Measurements from ENCODE around the gene CGA. TPM values are rescaled to one million over a fixed set of nuclear protein-coding genes. Genes with fewer than 3 reads are reported as not detected.

Gene CGA
- total RNA-seq, 1 donor = not detected

DNA sequence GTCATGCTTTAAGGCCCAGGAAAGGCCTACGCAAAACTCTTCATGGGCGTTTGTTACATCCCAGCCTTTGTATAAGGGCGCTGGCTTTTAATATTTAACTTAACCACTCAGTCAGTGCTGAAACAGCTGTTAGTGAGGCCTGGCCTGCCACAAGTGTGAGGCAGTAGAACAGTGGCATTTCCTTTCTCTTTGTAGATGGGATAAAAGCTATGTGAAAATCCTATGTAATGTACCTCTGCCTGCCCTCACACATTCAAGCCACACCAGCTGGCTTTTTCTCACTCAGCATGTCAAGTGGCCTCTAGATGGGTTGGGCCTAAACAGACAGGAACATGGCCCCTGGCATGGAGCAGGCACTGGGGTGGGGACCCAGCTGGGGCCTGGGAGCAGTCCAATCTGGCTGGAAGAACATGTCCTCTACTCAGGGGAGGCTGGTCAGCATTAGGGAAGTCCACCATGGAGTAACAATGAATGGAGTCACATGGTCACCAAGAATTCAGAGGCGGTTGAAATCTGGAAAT, 20.7 kb downstream of the CGA start:
- TF ChIP-seq, protein P1, sequence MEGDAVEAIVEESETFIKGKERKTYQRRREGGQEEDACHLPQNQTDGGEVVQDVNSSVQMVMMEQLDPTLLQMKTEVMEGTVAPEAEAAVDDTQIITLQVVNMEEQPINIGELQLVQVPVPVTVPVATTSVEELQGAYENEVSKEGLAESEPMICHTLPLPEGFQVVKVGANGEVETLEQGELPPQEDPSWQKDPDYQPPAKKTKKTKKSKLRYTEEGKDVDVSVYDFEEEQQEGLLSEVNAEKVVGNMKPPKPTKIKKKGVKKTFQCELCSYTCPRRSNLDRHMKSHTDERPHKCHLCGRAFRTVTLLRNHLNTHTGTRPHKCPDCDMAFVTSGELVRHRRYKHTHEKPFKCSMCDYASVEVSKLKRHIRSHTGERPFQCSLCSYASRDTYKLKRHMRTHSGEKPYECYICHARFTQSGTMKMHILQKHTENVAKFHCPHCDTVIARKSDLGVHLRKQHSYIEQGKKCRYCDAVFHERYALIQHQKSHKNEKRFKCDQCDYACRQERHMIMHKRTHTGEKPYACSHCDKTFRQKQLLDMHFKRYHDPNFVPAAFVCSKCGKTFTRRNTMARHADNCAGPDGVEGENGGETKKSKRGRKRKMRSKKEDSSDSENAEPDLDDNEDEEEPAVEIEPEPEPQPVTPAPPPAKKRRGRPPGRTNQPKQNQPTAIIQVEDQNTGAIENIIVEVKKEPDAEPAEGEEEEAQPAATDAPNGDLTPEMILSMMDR (IDR thresholded peaks at IDR 0.05; ENCODE audit: insufficient read depth, low read depth, low read length) = no peak
- H3K4me3 ChIP-seq (ENCODE audit: low read depth, low read length) = no peak overlapping the region
- no peak for DNase-seq (ENCODE audit: low read depth)

DNA sequence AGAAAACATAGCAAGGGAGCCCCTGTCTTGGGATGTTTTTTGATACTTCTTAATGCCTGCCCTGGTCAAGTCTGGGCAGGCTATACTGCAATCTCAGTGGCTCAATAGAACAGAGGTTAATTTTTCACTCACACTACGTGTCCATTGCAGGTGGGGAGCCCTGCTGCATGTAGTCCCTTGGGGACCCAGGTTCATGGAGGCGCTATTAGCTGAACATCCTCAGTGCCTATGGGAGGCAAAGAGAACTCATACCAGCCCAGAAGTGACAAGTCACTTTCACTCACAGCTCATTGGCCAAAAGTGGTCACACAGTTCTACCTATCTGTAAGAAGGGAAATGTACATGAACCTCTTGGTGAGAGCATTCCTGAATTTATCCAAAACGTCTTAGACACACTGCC, 23.2 kb downstream of the CGA start:
- no peak for DNase-seq (ENCODE audit: low read depth)
- TF ChIP-seq, protein P1 (IDR thresholded peaks at IDR 0.05; ENCODE audit: insufficient read depth, low read depth, low read length) = no peak
- no peak overlapping the region for H3K4me3 ChIP-seq (ENCODE audit: low read depth, low read length)

DNA sequence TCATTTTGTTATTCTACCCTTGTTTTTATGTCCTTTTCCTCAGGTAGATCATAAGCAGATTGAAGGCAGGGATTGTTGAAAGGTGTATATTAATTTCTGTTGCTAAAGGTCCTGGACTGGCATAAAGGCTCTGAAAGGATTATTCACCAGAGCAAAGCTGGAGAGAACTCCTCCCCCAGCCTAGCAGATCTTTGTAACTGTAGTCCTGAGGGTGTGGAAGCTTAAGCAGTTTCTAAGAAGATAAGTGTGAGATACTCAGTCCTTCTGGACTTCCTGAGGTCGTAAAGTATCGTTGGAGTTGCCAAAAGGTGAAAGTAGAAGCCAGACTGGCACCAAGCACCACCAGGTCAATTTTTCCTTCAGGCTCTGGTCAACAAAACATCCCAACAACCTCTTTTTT, 24.2 kb downstream of the CGA start:
- no peak for DNase-seq (ENCODE audit: low read depth)
- TF ChIP-seq, protein P1 (IDR thresholded peaks at IDR 0.05; ENCODE audit: insufficient read depth, low read depth, low read length) = no peak
- no peak overlapping the region for H3K4me3 ChIP-seq (ENCODE audit: low read depth, low read length)

DNA sequence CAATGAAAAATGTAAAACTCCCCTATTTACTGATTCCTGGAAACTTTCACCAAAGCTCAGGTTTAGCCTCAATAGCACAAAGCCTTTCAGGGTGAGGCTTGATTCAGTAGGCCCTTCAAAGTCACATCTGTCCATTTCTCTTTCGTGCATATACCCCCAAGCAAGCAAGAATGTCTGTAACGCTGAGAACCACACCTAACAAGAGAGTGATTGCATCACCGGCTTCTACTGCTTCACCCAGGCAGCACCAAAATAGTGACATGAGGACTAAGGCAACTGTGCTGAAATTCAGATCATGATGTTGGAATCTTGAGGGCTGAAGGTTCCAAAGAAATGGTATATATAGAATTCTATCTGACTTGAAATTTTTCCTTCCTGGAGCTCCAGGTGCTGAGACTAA, 26.1 kb downstream of the CGA start:
- DNase-seq (ENCODE audit: low read depth) = no peak
- H3K4me3 ChIP-seq (ENCODE audit: low read depth, low read length) = no peak overlapping the region
- TF ChIP-seq, protein P1 (IDR thresholded peaks at IDR 0.05; ENCODE audit: insufficient read depth, low read depth, low read length) = no peak

DNA sequence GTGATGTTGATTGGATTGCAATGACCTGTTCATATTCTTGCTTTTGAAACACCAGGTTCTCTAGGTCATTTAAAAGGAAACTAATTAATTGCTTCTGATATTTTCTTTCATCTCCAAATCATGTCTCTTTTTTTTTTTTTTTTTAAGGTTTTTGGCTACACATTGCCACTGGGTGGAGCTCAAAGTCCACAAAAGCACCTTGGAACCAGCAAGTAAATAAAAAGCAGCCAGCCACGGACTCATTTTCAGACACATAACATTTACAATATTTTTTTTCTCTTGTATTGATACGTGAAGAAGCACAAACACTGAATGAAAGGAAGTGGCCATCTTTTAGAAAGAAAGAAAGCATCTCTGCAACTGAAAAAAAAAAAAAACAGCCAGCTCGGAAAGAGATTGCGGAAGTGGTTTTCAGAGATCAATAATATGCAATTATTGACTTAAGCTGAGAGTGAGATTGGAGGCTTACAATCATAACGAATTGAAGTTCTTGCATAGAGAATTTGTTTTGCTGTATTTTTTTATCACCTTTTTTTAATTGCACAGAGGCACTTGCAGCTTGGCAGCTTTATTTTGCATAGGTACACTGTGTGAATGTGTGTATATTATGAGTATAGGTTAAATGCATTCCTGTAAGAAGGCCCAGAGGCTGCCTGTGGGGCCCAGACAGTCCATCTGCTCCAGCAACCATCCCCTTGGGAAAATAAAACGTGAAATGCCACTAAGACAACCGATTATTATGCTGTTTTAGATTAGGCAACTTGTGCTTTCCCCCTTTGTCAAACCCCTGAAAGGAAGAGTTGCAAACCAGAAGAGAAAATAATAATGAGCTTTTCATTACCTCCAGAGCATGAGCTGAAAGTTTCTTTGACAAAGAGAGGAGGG, 28.2 kb downstream of the CGA start:
- TF ChIP-seq, protein P1 (IDR thresholded peaks at IDR 0.05; ENCODE audit: insufficient read depth, low read depth, low read length) = peak; percentile 70
- DNase-seq (ENCODE audit: low read depth) = peak; percentile 71
- no peak overlapping the region for H3K4me3 ChIP-seq (ENCODE audit: low read depth, low read length)

DNA sequence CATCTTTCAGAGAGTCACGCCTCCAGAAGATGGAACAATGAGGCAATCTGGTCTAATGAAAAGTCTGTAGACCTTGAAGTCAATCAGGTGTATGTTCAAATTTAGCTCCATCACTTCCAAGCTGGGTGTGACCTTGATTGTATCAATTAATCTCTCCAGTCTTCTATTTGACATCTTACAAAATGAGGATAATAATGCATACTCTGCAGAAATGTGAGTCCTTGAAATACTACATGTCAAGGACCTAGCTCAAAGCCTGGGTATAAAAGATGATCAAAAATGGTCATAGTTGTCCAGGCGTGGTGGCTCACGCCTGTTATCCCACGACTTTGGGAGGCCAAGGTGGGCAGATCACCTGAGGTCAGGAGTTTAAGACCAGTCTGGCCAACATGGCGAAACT, 29.8 kb downstream of the CGA start:
- TF ChIP-seq, protein P1 (IDR thresholded peaks at IDR 0.05; ENCODE audit: insufficient read depth, low read depth, low read length) = no peak
- DNase-seq (ENCODE audit: low read depth) = no peak
- H3K4me3 ChIP-seq (ENCODE audit: low read depth, low read length) = no peak overlapping the region
